ENCODE data around the gene CHD6. TPM values are rescaled to one million over a fixed set of nuclear protein-coding genes. Genes with fewer than 3 reads are reported as not detected.

CHD6 gene
- total and polyA plus RNA-seq, 2 experiments from 2014 or later = 41.0 to 158 TPM

- TF ChIP-seq, protein P1, sequence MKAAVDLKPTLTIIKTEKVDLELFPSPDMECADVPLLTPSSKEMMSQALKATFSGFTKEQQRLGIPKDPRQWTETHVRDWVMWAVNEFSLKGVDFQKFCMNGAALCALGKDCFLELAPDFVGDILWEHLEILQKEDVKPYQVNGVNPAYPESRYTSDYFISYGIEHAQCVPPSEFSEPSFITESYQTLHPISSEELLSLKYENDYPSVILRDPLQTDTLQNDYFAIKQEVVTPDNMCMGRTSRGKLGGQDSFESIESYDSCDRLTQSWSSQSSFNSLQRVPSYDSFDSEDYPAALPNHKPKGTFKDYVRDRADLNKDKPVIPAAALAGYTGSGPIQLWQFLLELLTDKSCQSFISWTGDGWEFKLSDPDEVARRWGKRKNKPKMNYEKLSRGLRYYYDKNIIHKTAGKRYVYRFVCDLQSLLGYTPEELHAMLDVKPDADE (IDR thresholded peaks at IDR 0.05) = no peak
- TF ChIP-seq NANOG (IDR thresholded peaks at IDR 0.05; ENCODE audit: borderline replicate concordance) = no peak
Observed at GRCh38 chr20:41422953-41423352, 195.2 kb downstream of the CHD6 start (continued).

DNA sequence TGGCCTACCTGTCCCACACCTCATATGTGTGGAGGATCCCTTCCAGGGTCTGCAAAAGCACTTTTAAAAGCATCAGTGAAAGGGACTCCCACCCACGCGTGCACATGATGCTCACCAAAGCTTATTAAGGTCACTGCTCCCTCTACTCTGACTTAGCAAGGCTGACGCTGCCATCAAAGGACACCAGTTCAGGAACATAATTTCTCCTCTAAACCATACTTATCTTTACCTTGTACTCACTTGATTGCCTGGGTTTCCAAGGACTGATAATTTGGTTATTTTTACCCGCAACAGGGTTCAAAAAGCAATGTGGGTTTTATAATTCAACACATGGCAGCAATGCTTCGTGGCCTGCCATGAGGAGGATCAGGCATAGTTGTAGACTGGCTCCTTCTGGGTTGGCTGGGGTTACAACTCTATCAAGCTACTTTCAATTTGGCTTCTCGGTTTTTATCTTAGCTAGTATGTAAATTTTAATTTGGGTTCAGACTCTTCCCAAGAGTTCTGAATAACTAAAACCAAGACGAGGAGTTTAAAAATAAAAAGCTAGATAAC, 199.4 kb downstream of the CHD6 start:
- Histone ChIP-seq H2AFZ (no peak overlapping the region), H3K79me2 (replicated peaks; ENCODE audit: insufficient read depth) (no peaks in the 10 kb centered on the region), H3K27ac (ENCODE audit: low read depth) (no peak overlapping the region), H3K4me1 (ENCODE audit: insufficient read depth) (no peaks in the 10 kb centered on the region), H3K27me3 (ENCODE audit: insufficient read depth) (no peaks in the 10 kb centered on the region), H3K9me2 (ENCODE audit: insufficient read depth) (no peaks in the 10 kb centered on the region), H3K4me3 (no peak overlapping the region), H3K4me2 (no peak overlapping the region), H3K36me3 (ENCODE audit: insufficient read depth) (peaks cover 54% of the 10 kb centered on the region), H3F3A (replicated peaks; ENCODE audit: low read depth) (no peaks in the 10 kb centered on the region), H4K20me1 (replicated peaks; ENCODE audit: insufficient read depth) (peaks cover 3% of the 10 kb centered on the region; the same call in 1 of the 2 replicates)
- H3K36me3 Mint-ChIP-seq (ENCODE audit: low read depth) = peaks cover 70% of the 10 kb centered on the region
- DNase-seq (ENCODE audit: low spot score) (no peak), ATAC-seq (no peak)
- H3K27me3 Mint-ChIP-seq (ENCODE audit: insufficient read depth, low read depth, poor library complexity) = no peaks in the 10 kb centered on the region
- H3K4me3 Mint-ChIP-seq = no peak overlapping the region
- no peak overlapping the region for H3K27ac Mint-ChIP-seq
- H3K9me3 Mint-ChIP-seq = no peaks in the 10 kb centered on the region; the same call in 2 of the 3 replicates
- H3K4me1 Mint-ChIP-seq = no peaks in the 10 kb centered on the region
- TF ChIP-seq, protein P2, sequence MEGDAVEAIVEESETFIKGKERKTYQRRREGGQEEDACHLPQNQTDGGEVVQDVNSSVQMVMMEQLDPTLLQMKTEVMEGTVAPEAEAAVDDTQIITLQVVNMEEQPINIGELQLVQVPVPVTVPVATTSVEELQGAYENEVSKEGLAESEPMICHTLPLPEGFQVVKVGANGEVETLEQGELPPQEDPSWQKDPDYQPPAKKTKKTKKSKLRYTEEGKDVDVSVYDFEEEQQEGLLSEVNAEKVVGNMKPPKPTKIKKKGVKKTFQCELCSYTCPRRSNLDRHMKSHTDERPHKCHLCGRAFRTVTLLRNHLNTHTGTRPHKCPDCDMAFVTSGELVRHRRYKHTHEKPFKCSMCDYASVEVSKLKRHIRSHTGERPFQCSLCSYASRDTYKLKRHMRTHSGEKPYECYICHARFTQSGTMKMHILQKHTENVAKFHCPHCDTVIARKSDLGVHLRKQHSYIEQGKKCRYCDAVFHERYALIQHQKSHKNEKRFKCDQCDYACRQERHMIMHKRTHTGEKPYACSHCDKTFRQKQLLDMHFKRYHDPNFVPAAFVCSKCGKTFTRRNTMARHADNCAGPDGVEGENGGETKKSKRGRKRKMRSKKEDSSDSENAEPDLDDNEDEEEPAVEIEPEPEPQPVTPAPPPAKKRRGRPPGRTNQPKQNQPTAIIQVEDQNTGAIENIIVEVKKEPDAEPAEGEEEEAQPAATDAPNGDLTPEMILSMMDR (conservative IDR thresholded peaks at IDR 0.05; ENCODE audit: low read depth in 2 of 2) = no peak
- TF ChIP-seq POLR2AphosphoS5 (IDR thresholded peaks at IDR 0.05; ENCODE audit: low read depth) (no peak), CREB1 (CRISPR knock-in tag; IDR thresholded peaks at IDR 0.05; ENCODE audit: low read depth) (no peak)
- TF ChIP-seq, protein P3, sequence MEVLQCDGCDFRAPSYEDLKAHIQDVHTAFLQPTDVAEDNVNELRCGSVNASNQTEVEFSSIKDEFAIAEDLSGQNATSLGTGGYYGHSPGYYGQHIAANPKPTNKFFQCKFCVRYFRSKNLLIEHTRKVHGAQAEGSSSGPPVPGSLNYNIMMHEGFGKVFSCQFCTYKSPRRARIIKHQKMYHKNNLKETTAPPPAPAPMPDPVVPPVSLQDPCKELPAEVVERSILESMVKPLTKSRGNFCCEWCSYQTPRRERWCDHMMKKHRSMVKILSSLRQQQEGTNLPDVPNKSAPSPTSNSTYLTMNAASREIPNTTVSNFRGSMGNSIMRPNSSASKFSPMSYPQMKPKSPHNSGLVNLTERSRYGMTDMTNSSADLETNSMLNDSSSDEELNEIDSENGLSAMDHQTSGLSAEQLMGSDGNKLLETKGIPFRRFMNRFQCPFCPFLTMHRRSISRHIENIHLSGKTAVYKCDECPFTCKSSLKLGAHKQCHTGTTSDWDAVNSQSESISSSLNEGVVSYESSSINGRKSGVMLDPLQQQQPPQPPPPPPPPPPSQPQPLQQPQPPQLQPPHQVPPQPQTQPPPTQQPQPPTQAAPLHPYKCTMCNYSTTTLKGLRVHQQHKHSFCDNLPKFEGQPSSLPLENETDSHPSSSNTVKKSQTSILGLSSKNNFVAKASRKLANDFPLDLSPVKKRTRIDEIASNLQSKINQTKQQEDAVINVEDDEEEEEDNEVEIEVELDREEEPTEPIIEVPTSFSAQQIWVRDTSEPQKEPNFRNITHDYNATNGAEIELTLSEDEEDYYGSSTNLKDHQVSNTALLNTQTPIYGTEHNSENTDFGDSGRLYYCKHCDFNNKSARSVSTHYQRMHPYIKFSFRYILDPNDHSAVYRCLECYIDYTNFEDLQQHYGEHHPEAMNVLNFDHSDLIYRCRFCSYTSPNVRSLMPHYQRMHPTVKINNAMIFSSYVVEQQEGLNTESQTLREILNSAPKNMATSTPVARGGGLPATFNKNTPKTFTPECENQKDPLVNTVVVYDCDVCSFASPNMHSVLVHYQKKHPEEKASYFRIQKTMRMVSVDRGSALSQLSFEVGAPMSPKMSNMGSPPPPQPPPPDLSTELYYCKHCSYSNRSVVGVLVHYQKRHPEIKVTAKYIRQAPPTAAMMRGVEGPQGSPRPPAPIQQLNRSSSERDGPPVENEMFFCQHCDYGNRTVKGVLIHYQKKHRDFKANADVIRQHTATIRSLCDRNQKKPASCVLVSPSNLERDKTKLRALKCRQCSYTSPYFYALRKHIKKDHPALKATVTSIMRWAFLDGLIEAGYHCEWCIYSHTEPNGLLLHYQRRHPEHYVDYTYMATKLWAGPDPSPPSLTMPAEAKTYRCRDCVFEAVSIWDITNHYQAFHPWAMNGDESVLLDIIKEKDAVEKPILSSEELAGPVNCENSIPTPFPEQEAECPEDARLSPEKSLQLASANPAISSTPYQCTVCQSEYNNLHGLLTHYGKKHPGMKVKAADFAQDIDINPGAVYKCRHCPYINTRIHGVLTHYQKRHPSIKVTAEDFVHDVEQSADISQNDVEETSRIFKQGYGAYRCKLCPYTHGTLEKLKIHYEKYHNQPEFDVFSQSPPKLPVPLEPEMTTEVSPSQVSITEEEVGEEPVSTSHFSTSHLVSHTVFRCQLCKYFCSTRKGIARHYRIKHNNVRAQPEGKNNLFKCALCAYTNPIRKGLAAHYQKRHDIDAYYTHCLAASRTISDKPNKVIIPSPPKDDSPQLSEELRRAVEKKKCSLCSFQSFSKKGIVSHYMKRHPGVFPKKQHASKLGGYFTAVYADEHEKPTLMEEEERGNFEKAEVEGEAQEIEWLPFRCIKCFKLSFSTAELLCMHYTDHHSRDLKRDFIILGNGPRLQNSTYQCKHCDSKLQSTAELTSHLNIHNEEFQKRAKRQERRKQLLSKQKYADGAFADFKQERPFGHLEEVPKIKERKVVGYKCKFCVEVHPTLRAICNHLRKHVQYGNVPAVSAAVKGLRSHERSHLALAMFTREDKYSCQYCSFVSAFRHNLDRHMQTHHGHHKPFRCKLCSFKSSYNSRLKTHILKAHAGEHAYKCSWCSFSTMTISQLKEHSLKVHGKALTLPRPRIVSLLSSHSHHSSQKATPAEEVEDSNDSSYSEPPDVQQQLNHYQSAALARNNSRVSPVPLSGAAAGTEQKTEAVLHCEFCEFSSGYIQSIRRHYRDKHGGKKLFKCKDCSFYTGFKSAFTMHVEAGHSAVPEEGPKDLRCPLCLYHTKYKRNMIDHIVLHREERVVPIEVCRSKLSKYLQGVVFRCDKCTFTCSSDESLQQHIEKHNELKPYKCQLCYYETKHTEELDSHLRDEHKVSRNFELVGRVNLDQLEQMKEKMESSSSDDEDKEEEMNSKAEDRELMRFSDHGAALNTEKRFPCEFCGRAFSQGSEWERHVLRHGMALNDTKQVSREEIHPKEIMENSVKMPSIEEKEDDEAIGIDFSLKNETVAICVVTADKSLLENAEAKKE (CRISPR knock-in tag; IDR thresholded peaks at IDR 0.05) = no peak
